GM12865 (cell line): ENCODE results near the gene OPRD1.
"Not testable (repeated sequence)": the region's sequence is repeated elsewhere in the genome, so short reads cannot be mapped to it uniquely, and the experiment has no call there.

Experiments used
- DNase-seq: peaks from one replicate; pipeline ENCODE4 v3.0.0; 2010; ENCODE audit warnings: low read depth
- H3K4me3 ChIP-seq: 2 replicates; pipeline ENCODE4 v1.5.1; 2011; ENCODE audit warnings: mild to moderate bottlenecking, low read depth, low read length, control low read depth
- CTCF ChIP-seq: IDR thresholded peaks from 2 replicates; pipeline ENCODE4 v1.5.1; 2011; ENCODE audit warnings: low read length, control low read depth, low read depth, inconsistent platforms; ENCODE audit not compliant: insufficient read depth; ENCODE audit errors: missing control alignments

The OPRD1 gene

DNA sequence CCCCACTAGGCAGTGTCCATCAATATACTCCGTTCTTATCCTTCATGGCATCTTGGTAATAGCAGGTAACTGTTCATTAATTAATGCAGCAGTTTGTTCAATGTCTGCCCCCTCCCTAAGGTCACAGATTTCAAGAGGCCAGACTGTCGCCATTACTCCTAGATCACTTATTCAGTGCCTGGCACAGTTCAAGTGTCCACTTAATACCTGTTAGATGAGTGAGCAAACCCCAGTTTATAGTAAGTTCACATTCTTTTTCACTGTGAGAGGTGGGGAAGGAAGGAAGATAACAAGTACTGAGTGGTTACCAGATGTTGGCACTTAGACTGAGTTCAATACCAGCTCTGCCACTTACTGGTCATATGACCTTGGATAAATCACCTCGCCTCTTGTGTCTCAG is 36.4 kb downstream of the OPRD1 start:
- no peak overlapping the region for H3K4me3 ChIP-seq

DNA sequence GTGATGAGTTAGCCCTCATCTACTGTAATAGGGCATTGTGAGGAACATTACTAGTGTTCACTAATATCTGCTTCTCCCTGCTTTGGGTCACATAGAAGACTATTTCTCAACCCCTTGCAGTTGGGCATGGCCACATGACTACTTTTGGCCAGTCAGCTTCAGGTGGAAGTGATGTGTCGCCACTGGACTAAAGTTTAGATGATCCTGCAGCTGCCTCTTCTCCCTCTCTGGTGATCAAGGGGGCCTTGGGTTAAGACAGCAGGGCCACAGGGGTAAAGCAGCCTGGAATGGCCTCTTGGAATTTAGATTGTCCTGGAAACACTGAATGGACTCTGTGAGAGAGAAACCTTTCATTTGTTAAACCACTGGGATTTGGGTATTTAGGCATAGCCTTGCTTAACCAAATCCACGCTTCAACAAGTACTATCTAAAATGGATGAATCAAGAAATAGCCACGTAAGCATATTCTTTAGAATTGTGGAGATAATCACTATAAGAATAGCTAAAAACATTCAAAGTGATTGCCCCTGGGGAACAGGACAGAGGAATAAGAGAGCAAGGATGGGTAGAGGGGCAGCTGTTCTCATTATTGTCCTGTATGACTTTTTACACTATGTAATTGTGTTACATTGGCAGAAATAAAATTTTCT is 41.2 kb downstream of the OPRD1 start:
- DNase-seq: no peak
- no peak for TF ChIP-seq CTCF
- no peak overlapping the region for H3K4me3 ChIP-seq

More for the DNA sequence above, 36.4 kb downstream of the OPRD1 start:
- DNase-seq: no peak
- no peak for TF ChIP-seq CTCF

DNA sequence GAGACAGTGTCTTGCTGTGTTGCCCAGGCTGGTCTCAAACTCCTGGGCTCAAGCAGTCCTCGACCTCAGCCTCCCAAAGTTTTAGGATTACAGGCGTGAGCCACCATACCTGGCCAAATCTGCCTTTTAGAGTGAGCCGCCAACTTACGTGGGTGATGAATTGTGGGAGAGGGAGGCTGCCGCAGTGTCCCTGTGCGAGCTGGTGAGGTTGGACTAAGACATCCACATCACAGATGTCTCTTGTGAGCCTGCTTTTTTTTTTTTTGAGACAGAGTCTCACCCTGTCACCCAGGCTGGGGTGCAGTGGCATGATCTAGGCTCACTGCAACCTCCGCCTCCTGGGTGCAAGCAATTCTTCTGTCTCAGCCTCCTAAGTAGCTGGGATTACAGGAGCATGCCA is 42.4 kb downstream of the OPRD1 start:
- not testable (repeated sequence) for H3K4me3 ChIP-seq, DNase-seq

GRCh38 chr1:28855046-28855445 is 43.1 kb downstream of the OPRD1 start:
- no peak overlapping the region for H3K4me3 ChIP-seq
- DNase-seq: no peak
- TF ChIP-seq CTCF: no peak

DNA sequence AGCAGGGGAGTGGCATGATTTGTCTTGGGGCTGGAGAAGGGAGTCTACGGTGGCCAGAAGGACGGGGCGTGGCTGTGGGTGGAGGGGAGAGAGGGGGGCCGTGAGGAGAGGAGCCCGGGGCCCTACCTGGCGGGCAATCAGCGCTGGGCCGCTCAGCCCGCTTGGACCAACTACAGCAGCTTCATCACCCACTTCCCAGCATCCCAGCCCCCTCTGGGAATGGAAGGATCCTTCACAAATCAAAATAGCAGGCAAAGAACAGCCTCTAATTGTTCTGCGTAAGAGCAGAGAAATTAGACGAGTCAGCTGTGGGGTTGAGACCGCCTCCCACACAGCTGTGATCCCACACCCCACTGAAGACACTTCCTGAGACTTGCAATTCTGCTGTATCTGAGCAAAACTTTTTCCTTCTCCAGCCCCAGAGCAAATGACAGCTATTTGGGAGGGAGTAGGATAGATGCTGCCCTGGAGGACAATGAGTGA is 43.5 kb downstream of the OPRD1 start:
- H3K4me3 ChIP-seq: no peak overlapping the region
- no peak for TF ChIP-seq CTCF
- no peak for DNase-seq

GRCh38 chr1:28855969-28856368 is 44.0 kb downstream of the OPRD1 start:
- TF ChIP-seq CTCF: no peak
- H3K4me3 ChIP-seq: no peak overlapping the region
- DNase-seq: no peak

- no peak for DNase-seq
- TF ChIP-seq CTCF: no peak
- no peak overlapping the region for H3K4me3 ChIP-seq
These were observed 48.5 kb downstream of the OPRD1 start for GRCh38 chr1:28860332-28861073.
